ENCODE data around the gene PLK5.
"Not testable (repeated sequence)": the region's sequence is repeated elsewhere in the genome, so short reads cannot be mapped to it uniquely, and the experiment has no call there.

Gene PLK5

GRCh38 chr19:1507763-1508506 is 15.9 kb upstream of the PLK5 start:
- DNase-seq (ENCODE audit: low spot score), result peak; percentile 95

- DNase-seq (ENCODE audit: low spot score), result no peak
Measured at GRCh38 chr19:1508507-1508856, 15.4 kb upstream of the PLK5 start.

- no peak for DNase-seq (ENCODE audit: low spot score)
Measured at GRCh38 chr19:1509602-1510441, 14.1 kb upstream of the PLK5 start.

- no peak for DNase-seq (ENCODE audit: low spot score)
Measured at GRCh38 chr19:1510442-1510806, 13.5 kb upstream of the PLK5 start.

- no peak for DNase-seq (ENCODE audit: low spot score)
Measured at GRCh38 chr19:1510807-1511206, 13.1 kb upstream of the PLK5 start.

- DNase-seq (ENCODE audit: low spot score), result no peak
Measured at GRCh38 chr19:1511318-1512317, 12.3 kb upstream of the PLK5 start.

GRCh38 chr19:1512671-1513498 is 11.0 kb upstream of the PLK5 start, which contains the start of gene ADAMTSL5:
TSS of gene ADAMTSL5 (minus strand) at chr19:1513019. CDS start at chr19:1510943, 2,076 bp downstream.
- no peak for DNase-seq (ENCODE audit: low spot score)

GRCh38 chr19:1513499-1514294 is 10.2 kb upstream of the PLK5 start:
- DNase-seq (ENCODE audit: low spot score), result no peak

- no peak for DNase-seq (ENCODE audit: low spot score)
Measured at GRCh38 chr19:1514295-1514661, 9.6 kb upstream of the PLK5 start.

GRCh38 chr19:1514986-1515721 is 8.7 kb upstream of the PLK5 start:
- DNase-seq (ENCODE audit: low spot score), result no peak

GRCh38 chr19:1516395-1516753 is 7.5 kb upstream of the PLK5 start:
- DNase-seq (ENCODE audit: low spot score), result no peak

GRCh38 chr19:1518471-1518870 is 5.4 kb upstream of the PLK5 start:
- no peak for DNase-seq (ENCODE audit: low spot score)

- DNase-seq (ENCODE audit: low spot score), result not testable (repeated sequence)
Measured at GRCh38 chr19:1519802-1520201, 4.1 kb upstream of the PLK5 start.

- DNase-seq (ENCODE audit: low spot score), result no peak
Measured at GRCh38 chr19:1520203-1520780, 3.6 kb upstream of the PLK5 start.

GRCh38 chr19:1521636-1522035 is 2.2 kb upstream of the PLK5 start:
- no peak for DNase-seq (ENCODE audit: low spot score)

GRCh38 chr19:1522061-1522460 is 1.8 kb upstream of the PLK5 start:
- DNase-seq (ENCODE audit: low spot score), result no peak

- DNase-seq (ENCODE audit: low spot score), result no peak
Measured at GRCh38 chr19:1522838-1523237, 1.0 kb upstream of the PLK5 start.

GRCh38 chr19:1524287-1524971 is 552 bp downstream of the PLK5 start:
- DNase-seq (ENCODE audit: low spot score), result no peak

- DNase-seq (ENCODE audit: low spot score), result no peak
Measured at GRCh38 chr19:1524972-1525325, 1.1 kb downstream of the PLK5 start.

Measured in left forelimb (tissue), 1 donor.